ENCODE measurements around the gene KMT2A.

- TF ChIP-seq CTCF (IDR thresholded peaks at IDR 0.05), result no peak
- TF ChIP-seq EP300 (IDR thresholded peaks at IDR 0.05), result no peak
- TF ChIP-seq POLR2A (IDR thresholded peaks at IDR 0.05), result no peak
These were observed 40.4 kb downstream of the KMT2A start for GRCh38 chr11:118476676-118477075.

Measured in suprapubic skin (tissue), 3 donors.